Esophagus squamous epithelium (tissue), 4 donors: Measurements from ENCODE around the gene CHCHD3.

Experiments used
- CTCF ChIP-seq, 6 experiments: fragments of 450-650 bp in 4 of 6; fragments of 200-600 bp in 2 of 6; sonication (generic) in 2 of 6; IDR thresholded peaks; one replicate each; pipeline ENCODE4 v1.5.1; 2016 to 2019; ENCODE audit warnings: antibody characterized with exemption in 6 of 6, mild to moderate bottlenecking in 4 of 6, moderate library complexity in 4 of 6
- POLR2A ChIP-seq, 4 donors: fragments of 450-650 bp; IDR thresholded peaks; one replicate each; pipeline ENCODE4 v1.6.1; 2017; ENCODE audit warnings: antibody characterized with exemption in 4 of 4, mild to moderate bottlenecking in 4 of 4, moderate library complexity in 3 of 4

GRCh38 chr7:132742189-132742612, 339.7 kb downstream of the CHCHD3 start:
- TF ChIP-seq POLR2A (IDR thresholded peaks at IDR 0.05) (no peak), CTCF (IDR thresholded peaks at IDR 0.05) (no peak)
